ENCODE data around the gene CTAGE1.
"Not testable (repeated sequence)": the region's sequence is repeated elsewhere in the genome, so short reads cannot be mapped to it uniquely, and the experiment has no call there.

The CTAGE1 gene

GRCh38 chr18:22394428-22394827 is 23.3 kb downstream of the CTAGE1 start:
- H3K4me3 ChIP-seq (ENCODE audit: low read depth, low read length), result no peak overlapping the region
- DNase-seq (ENCODE audit: low read depth), result no peak
- TF ChIP-seq CTCF (IDR thresholded peaks at IDR 0.05; ENCODE audit: low read depth, low read length) (no peak), POLR2A (IDR thresholded peaks at IDR 0.05; ENCODE audit: extremely low read depth, insufficient read length) (no peak), MAX (IDR thresholded peaks at IDR 0.05; ENCODE audit: low read depth, low read length) (no peak), MYC (IDR thresholded peaks at IDR 0.05; ENCODE audit: low read depth, low read length) (no peak)

GRCh38 chr18:22393164-22393563 is 24.6 kb downstream of the CTAGE1 start:
- H3K4me3 ChIP-seq (ENCODE audit: low read depth, low read length); DNase-seq (ENCODE audit: low read depth): not testable (repeated sequence)

- TF ChIP-seq MAX (IDR thresholded peaks at IDR 0.05; ENCODE audit: low read depth, low read length) (no peak), MYC (IDR thresholded peaks at IDR 0.05; ENCODE audit: low read depth, low read length) (no peak), POLR2A (IDR thresholded peaks at IDR 0.05; ENCODE audit: extremely low read depth, insufficient read length) (no peak), CTCF (IDR thresholded peaks at IDR 0.05; ENCODE audit: low read depth, low read length) (no peak)
- H3K4me3 ChIP-seq (ENCODE audit: low read depth, low read length), result no peak overlapping the region
- DNase-seq (ENCODE audit: low read depth), result no peak
Observed at GRCh38 chr18:22391407-22392345, 26.0 kb downstream of the CTAGE1 start.

GRCh38 chr18:22387787-22388186 is 29.9 kb downstream of the CTAGE1 start:
- no peak for DNase-seq (ENCODE audit: low read depth)
- H3K4me3 ChIP-seq (ENCODE audit: low read depth, low read length), result no peak overlapping the region
- no peak for TF ChIP-seq CTCF (IDR thresholded peaks at IDR 0.05; ENCODE audit: low read depth, low read length)

- no peak for DNase-seq (ENCODE audit: low read depth)
- no peak overlapping the region for H3K4me3 ChIP-seq (ENCODE audit: low read depth, low read length)
- no peak for TF ChIP-seq MYC (IDR thresholded peaks at IDR 0.05; ENCODE audit: low read depth, low read length)
- no peak for TF ChIP-seq POLR2A (IDR thresholded peaks at IDR 0.05; ENCODE audit: extremely low read depth, insufficient read length)
- TF ChIP-seq MAX (IDR thresholded peaks at IDR 0.05; ENCODE audit: low read depth, low read length), result no peak
- no peak for TF ChIP-seq CTCF (IDR thresholded peaks at IDR 0.05; ENCODE audit: low read depth, low read length)
Observed at GRCh38 chr18:22387364-22387763, 30.4 kb downstream of the CTAGE1 start.

- no peak for DNase-seq (ENCODE audit: low read depth)
- H3K4me3 ChIP-seq (ENCODE audit: low read depth, low read length), result no peak overlapping the region
- TF ChIP-seq MYC (IDR thresholded peaks at IDR 0.05; ENCODE audit: low read depth, low read length) (no peak), CTCF (IDR thresholded peaks at IDR 0.05; ENCODE audit: low read depth, low read length) (no peak), MAX (IDR thresholded peaks at IDR 0.05; ENCODE audit: low read depth, low read length) (no peak), POLR2A (IDR thresholded peaks at IDR 0.05; ENCODE audit: extremely low read depth, insufficient read length) (no peak)
Observed at GRCh38 chr18:22385718-22386117, 32.0 kb downstream of the CTAGE1 start.

Measured in NB4 (cell line).